ENCODE results near the gene ARNT2.
"Not testable (repeated sequence)": the region's sequence is repeated elsewhere in the genome, so short reads cannot be mapped to it uniquely, and the experiment has no call there.

ARNT2 gene

GRCh38 chr15:80618685-80619400 is 214.7 kb downstream of the ARNT2 start:
- no peak for DNase-seq (ENCODE audit: low read depth)

- DNase-seq (ENCODE audit: low read depth), result no peak
Measured at GRCh38 chr15:80619680-80620079, 215.5 kb downstream of the ARNT2 start.

GRCh38 chr15:80620141-80620540 is 216.0 kb downstream of the ARNT2 start:
- no peak for DNase-seq (ENCODE audit: low read depth)

GRCh38 chr15:80620931-80621330 is 216.7 kb downstream of the ARNT2 start:
- no peak for DNase-seq (ENCODE audit: low read depth)

- no peak for DNase-seq (ENCODE audit: low read depth)
Measured at GRCh38 chr15:80626643-80627120, 222.5 kb downstream of the ARNT2 start.

- no peak for DNase-seq (ENCODE audit: low read depth)
Measured at GRCh38 chr15:80629355-80629754, 225.2 kb downstream of the ARNT2 start.

- no peak for DNase-seq (ENCODE audit: low read depth)
Measured at GRCh38 chr15:80630981-80631380, 226.8 kb downstream of the ARNT2 start.

GRCh38 chr15:80633221-80633620 is 229.0 kb downstream of the ARNT2 start:
- no peak for DNase-seq (ENCODE audit: low read depth)

- no peak for DNase-seq (ENCODE audit: low read depth)
Measured at GRCh38 chr15:80635953-80636352, 231.8 kb downstream of the ARNT2 start.

GRCh38 chr15:80636675-80637074 is 232.5 kb downstream of the ARNT2 start:
- no peak for DNase-seq (ENCODE audit: low read depth)

- DNase-seq (ENCODE audit: low read depth), result no peak
Measured at GRCh38 chr15:80637747-80638146, 233.6 kb downstream of the ARNT2 start.

GRCh38 chr15:80638553-80639167 is 234.5 kb downstream of the ARNT2 start:
- DNase-seq (ENCODE audit: low read depth), result no peak

- DNase-seq (ENCODE audit: low read depth), result no peak
Measured at GRCh38 chr15:80639168-80639555, 235.0 kb downstream of the ARNT2 start.

- no peak for DNase-seq (ENCODE audit: low read depth)
Measured at GRCh38 chr15:80640531-80641121, 236.4 kb downstream of the ARNT2 start.

- no peak for DNase-seq (ENCODE audit: low read depth)
Measured at GRCh38 chr15:80641384-80641783, 237.2 kb downstream of the ARNT2 start.

GRCh38 chr15:80643431-80643951 is 239.3 kb downstream of the ARNT2 start:
- no peak for DNase-seq (ENCODE audit: low read depth)

- no peak for DNase-seq (ENCODE audit: low read depth)
Measured at GRCh38 chr15:80645494-80646065, 241.4 kb downstream of the ARNT2 start.

GRCh38 chr15:80647424-80647823 is 243.2 kb downstream of the ARNT2 start:
- not testable (repeated sequence) for DNase-seq (ENCODE audit: low read depth)
